Measurements from ENCODE around the gene SH3PXD2A. TPM values are rescaled to one million over a fixed set of nuclear protein-coding genes. Genes with fewer than 3 reads are reported as not detected.
"Not testable (repeated sequence)": the region's sequence is repeated elsewhere in the genome, so short reads cannot be mapped to it uniquely, and the experiment has no call there.

Gene SH3PXD2A
- total RNA-seq, 2 experiments from 2014 or later, result 14.8 to 16.0 TPM

- POLR2A ChIA-PET, result no interaction called here
- DNase-seq (no peak), ATAC-seq (ENCODE audit: low read depth) (no peak)
- Mint-ChIP-seq H3K4me1 (peaks cover 10% of the 10 kb centered on the region), H3K4me3 (no peak overlapping the region), H3K36me3 (no peaks in the 10 kb centered on the region), H3K9me3 (no peaks in the 10 kb centered on the region), H3K27ac (no peak overlapping the region), H3K27me3 (peaks cover 52% of the 10 kb centered on the region)
Measured at GRCh38 chr10:103852189-103852711, 3.1 kb downstream of the SH3PXD2A start.

DNA sequence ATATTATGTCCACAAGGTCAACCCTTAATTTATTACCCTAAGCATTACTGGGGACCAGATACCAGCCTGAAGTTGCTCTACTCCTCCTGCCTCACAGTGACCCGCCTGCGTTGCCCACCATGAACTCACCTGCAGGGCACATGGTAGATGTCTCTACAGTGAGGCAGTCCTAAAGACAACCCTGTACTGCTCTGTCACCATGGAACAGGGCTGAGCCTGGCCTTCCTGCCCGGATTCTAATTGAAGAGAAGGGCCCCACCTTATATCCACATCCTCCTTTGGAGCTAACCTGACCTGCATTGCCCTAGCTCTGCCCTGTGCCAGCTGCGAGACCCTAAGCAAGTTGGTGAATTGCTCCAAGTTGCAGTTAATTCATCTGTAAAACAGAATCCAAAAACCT lies 4.1 kb downstream of the SH3PXD2A start:
- no peak overlapping the region for H3K4me3 Mint-ChIP-seq
- no peak for DNase-seq
- no peaks in the 10 kb centered on the region for H3K36me3 Mint-ChIP-seq
- POLR2A ChIA-PET, result no interaction called here
- H3K9me3 Mint-ChIP-seq, result no peaks in the 10 kb centered on the region
- peaks cover 42% of the 10 kb centered on the region for H3K27me3 Mint-ChIP-seq
- peaks cover 14% of the 10 kb centered on the region for H3K4me1 Mint-ChIP-seq
- no peak for ATAC-seq (ENCODE audit: low read depth)
- no peak overlapping the region for H3K27ac Mint-ChIP-seq

GRCh38 chr10:103850572-103850895 lies 4.8 kb downstream of the SH3PXD2A start:
- Mint-ChIP-seq H3K36me3 (no peaks in the 10 kb centered on the region), H3K27me3 (peaks cover 37% of the 10 kb centered on the region), H3K27ac (no peak overlapping the region), H3K4me1 (peaks cover 21% of the 10 kb centered on the region), H3K4me3 (no peak overlapping the region), H3K9me3 (no peaks in the 10 kb centered on the region)
- DNase-seq (no peak), ATAC-seq (ENCODE audit: low read depth) (no peak)
- POLR2A ChIA-PET, result no interaction called here

GRCh38 chr10:103849880-103850571 lies 5.3 kb downstream of the SH3PXD2A start:
- ATAC-seq (ENCODE audit: low read depth), result no peak
- Mint-ChIP-seq H3K36me3 (no peaks in the 10 kb centered on the region), H3K27ac (no peak overlapping the region), H3K4me3 (no peak overlapping the region), H3K27me3 (peaks cover 37% of the 10 kb centered on the region), H3K4me1 (peaks cover 23% of the 10 kb centered on the region), H3K9me3 (no peaks in the 10 kb centered on the region)
- DNase-seq, result no peak
- POLR2A ChIA-PET, result no interaction called here

DNA sequence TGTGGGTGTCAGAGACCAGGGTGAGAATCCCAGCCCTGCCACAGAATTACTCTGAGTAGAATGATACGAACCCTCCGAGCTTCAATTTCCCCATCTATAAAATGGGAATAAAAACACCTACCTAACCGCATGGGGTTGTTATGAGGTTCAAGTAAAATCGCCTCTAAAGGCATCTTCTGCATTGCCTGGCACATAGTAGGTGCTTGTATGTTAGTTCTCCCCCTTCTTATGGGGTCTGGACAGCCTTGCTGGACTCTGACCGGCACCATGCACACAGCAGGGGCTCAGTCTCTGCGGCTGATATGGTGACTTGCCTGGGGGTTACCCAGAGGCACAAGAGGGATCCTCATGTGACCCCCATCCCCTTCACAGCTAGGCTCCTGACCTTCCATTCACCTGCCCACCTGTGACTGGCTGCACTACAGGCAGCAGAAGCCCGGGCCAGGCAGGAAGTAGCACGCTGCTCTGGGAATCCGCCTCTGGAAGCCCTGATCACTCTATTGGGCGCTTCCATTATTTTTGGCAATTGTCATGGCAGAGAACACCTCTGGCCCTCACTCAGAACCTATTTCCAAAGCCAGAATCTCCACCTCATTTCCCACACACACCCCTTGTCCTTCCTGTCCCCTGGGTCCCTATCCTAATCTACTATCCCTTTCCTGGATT lies 6.0 kb downstream of the SH3PXD2A start:
- H3K27me3 Mint-ChIP-seq, result peaks cover 33% of the 10 kb centered on the region
- H3K27ac Mint-ChIP-seq, result no peak overlapping the region

GRCh38 chr10:103847909-103848468 lies 7.4 kb downstream of the SH3PXD2A start:
- POLR2A ChIA-PET, result interaction anchor here (1.0 to 1.3 kb wide), 2 partner anchors 9 to 20 kb away, joined by 3 to 4 read pairs; no protein-coding TSS in a partner anchor
- peaks cover 16% of the 10 kb centered on the region for H3K4me1 Mint-ChIP-seq
- DNase-seq (no peak), ATAC-seq (ENCODE audit: low read depth) (peak; percentile 45)
- no peak overlapping the region for H3K4me3 Mint-ChIP-seq
- peaks cover 19% of the 10 kb centered on the region for H3K27me3 Mint-ChIP-seq
- no peaks in the 10 kb centered on the region for H3K9me3 Mint-ChIP-seq
- no peak overlapping the region for H3K27ac Mint-ChIP-seq
- no peaks in the 10 kb centered on the region for H3K36me3 Mint-ChIP-seq

More for the DNA sequence above, 6.0 kb downstream of the SH3PXD2A start:
- Mint-ChIP-seq H3K36me3 (no peaks in the 10 kb centered on the region), H3K9me3 (no peaks in the 10 kb centered on the region), H3K4me1 (peaks cover 19% of the 10 kb centered on the region), H3K4me3 (no peak overlapping the region)
- ATAC-seq (ENCODE audit: low read depth) (no peak), DNase-seq (no peak)
- POLR2A ChIA-PET, result no interaction called here

GRCh38 chr10:103847346-103847745 lies 8.0 kb downstream of the SH3PXD2A start:
- no peaks in the 10 kb centered on the region for H3K9me3 Mint-ChIP-seq

GRCh38 chr10:103845972-103846371 lies 9.4 kb downstream of the SH3PXD2A start:
- ATAC-seq (ENCODE audit: low read depth) (peak; percentile 95), DNase-seq (peak; percentile 57)
- Mint-ChIP-seq H3K9me3 (no peaks in the 10 kb centered on the region), H3K4me1 (peaks cover 16% of the 10 kb centered on the region), H3K27ac (peak overlapping the region; percentile 51), H3K27me3 (peaks cover 12% of the 10 kb centered on the region), H3K36me3 (no peaks in the 10 kb centered on the region), H3K4me3 (peak overlapping the region; percentile 39)
- POLR2A ChIA-PET, result no interaction called here

More at GRCh38 chr10:103847346-103847745, 8.0 kb downstream of the SH3PXD2A start:
- Mint-ChIP-seq H3K27ac (no peak overlapping the region), H3K4me1 (peaks cover 16% of the 10 kb centered on the region), H3K4me3 (no peak overlapping the region), H3K27me3 (peaks cover 14% of the 10 kb centered on the region), H3K36me3 (no peaks in the 10 kb centered on the region)
- no peak for DNase-seq
- no peak for ATAC-seq (ENCODE audit: low read depth)
- POLR2A ChIA-PET, result interaction anchor here (1.3 kb wide), 1 partner anchor 8 kb away, joined by 3 read pairs; no protein-coding TSS in a partner anchor

DNA sequence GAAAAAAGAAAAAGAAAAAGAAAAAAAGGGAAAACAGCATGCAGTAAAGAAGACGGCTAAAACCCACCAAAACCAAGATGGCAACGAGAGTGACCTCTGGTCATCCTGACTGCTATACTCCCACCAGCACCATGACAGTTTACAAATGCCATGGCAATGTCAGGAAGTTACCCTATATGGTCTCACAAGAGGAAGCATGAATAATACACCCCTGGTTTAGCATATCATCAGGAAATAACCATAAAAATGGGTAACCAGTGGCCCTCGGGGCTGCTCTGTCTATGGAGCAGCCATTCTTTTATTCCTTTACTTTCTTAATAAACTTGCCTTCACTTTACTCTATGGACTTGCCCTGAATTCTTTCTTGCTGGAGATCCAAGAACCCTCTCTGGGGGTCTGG lies 10.0 kb downstream of the SH3PXD2A start:
- ATAC-seq (ENCODE audit: low read depth); H3K27ac Mint-ChIP-seq; H3K9me3 Mint-ChIP-seq; H3K36me3 Mint-ChIP-seq; DNase-seq: not testable (repeated sequence)
- H3K27me3 Mint-ChIP-seq, result peaks cover 10% of the 10 kb centered on the region
- peaks cover 16% of the 10 kb centered on the region for H3K4me1 Mint-ChIP-seq
- POLR2A ChIA-PET, result interaction anchor here (0.6 kb wide), 1 partner anchor 63 kb away, joined by 3 read pairs; no protein-coding TSS in a partner anchor
- H3K4me3 Mint-ChIP-seq, result peak overlapping the region; percentile 39

- Mint-ChIP-seq H3K4me3 (no peak overlapping the region), H3K9me3 (no peaks in the 10 kb centered on the region), H3K27me3 (peaks cover 4% of the 10 kb centered on the region), H3K4me1 (peaks cover 16% of the 10 kb centered on the region), H3K27ac (no peak overlapping the region), H3K36me3 (no peaks in the 10 kb centered on the region)
- no peak for DNase-seq
- no peak for ATAC-seq (ENCODE audit: low read depth)
- POLR2A ChIA-PET, result no interaction called here
Measured at GRCh38 chr10:103843854-103844570, 11.4 kb downstream of the SH3PXD2A start.

GRCh38 chr10:103843045-103843444 lies 12.3 kb downstream of the SH3PXD2A start:
- DNase-seq, result no peak
- H3K27ac Mint-ChIP-seq, result no peak overlapping the region
- no peak overlapping the region for H3K4me3 Mint-ChIP-seq
- H3K9me3 Mint-ChIP-seq, result no peaks in the 10 kb centered on the region
- H3K4me1 Mint-ChIP-seq, result peaks cover 14% of the 10 kb centered on the region
- POLR2A ChIA-PET, result no interaction called here
- H3K27me3 Mint-ChIP-seq, result no peaks in the 10 kb centered on the region
- no peak for ATAC-seq (ENCODE audit: low read depth)
- H3K36me3 Mint-ChIP-seq, result no peaks in the 10 kb centered on the region

- POLR2A ChIA-PET, result no interaction called here
- ATAC-seq (ENCODE audit: low read depth) (no peak), DNase-seq (no peak)
- Mint-ChIP-seq H3K4me1 (peaks cover 14% of the 10 kb centered on the region), H3K4me3 (no peak overlapping the region), H3K27me3 (no peaks in the 10 kb centered on the region), H3K27ac (no peak overlapping the region), H3K36me3 (no peaks in the 10 kb centered on the region), H3K9me3 (no peaks in the 10 kb centered on the region)
Measured at GRCh38 chr10:103842605-103843004, 12.8 kb downstream of the SH3PXD2A start.

GRCh38 chr10:103841519-103841918 lies 13.9 kb downstream of the SH3PXD2A start:
- Mint-ChIP-seq H3K36me3 (no peaks in the 10 kb centered on the region), H3K4me3 (no peak overlapping the region), H3K4me1 (peaks cover 13% of the 10 kb centered on the region), H3K9me3 (no peaks in the 10 kb centered on the region), H3K27me3 (no peaks in the 10 kb centered on the region), H3K27ac (no peak overlapping the region)
- ATAC-seq (ENCODE audit: low read depth) (no peak), DNase-seq (no peak)
- POLR2A ChIA-PET, result no interaction called here

Measured in activated naive CD8-positive, alpha-beta T cell treated with anti-CD3 and anti-CD28 coated beads, Interleukin-2, amount 10 ng/mL, durations not matched to agents 7 days and 5 days (primary cell).